Fibroblast of lung (primary cell): Measurements from ENCODE around the gene RNF150. TPM values are rescaled to one million over a fixed set of nuclear protein-coding genes. Genes with fewer than 3 reads are reported as not detected.

Experiments
- DNase-seq, 2 donors: peaks; one replicate each; pipeline versions ENCODE4 v3.0.0 to v3.0.0-alpha.2; 2010; ENCODE audit warnings: low read depth in 2 of 2
- H2AFZ ChIP-seq: 2 replicates; pipeline ENCODE4 v1.5.1; 2012; ENCODE audit warnings: low read length, control low read depth, inconsistent platforms
- H3K27ac ChIP-seq: 2 replicates; pipeline ENCODE4 v1.5.1; 2011; ENCODE audit warnings: low read length, control low read depth; ENCODE audit not compliant: insufficient read depth
- H3K27me3 ChIP-seq: 2 replicates; pipeline ENCODE4 v1.5.1; 2011; ENCODE audit warnings: mild to moderate bottlenecking, low read length; ENCODE audit not compliant: control insufficient read depth, insufficient read depth
- H3K36me3 ChIP-seq: 2 replicates; pipeline ENCODE4 v1.5.1; 2011; ENCODE audit warnings: low read length; ENCODE audit not compliant: control insufficient read depth, insufficient read depth
- H3K4me1 ChIP-seq: 2 replicates; pipeline ENCODE4 v1.5.1; 2011; ENCODE audit warnings: low read length; ENCODE audit not compliant: control insufficient read depth, insufficient read depth; ENCODE audit errors: extremely low read depth
- H3K4me2 ChIP-seq: 2 replicates; pipeline ENCODE4 v1.5.1; 2011; ENCODE audit warnings: low read length, control low read depth; ENCODE audit not compliant: insufficient read depth; ENCODE audit errors: extremely low read depth
- H3K4me3 ChIP-seq, 4 experiments: fragments of 200-600 bp in 1 of 4; sonication (generic) in 1 of 4; replicated peaks in 1 of 4; 2 replicates each; pipeline ENCODE4 v1.5.1; 2011 to 2016; ENCODE audit warnings: low read length in 4 of 4, low read depth in 3 of 4, mild to moderate bottlenecking in 3 of 4, control low read depth in 2 of 4, inconsistent platforms in 1 of 4, mixed read lengths in 1 of 4; ENCODE audit not compliant: insufficient read depth in 1 of 4; ENCODE audit errors: control extremely low read depth in 1 of 4
- H3K79me2 ChIP-seq: 2 replicates; pipeline ENCODE4 v1.5.1; 2012; ENCODE audit warnings: mild to moderate bottlenecking, low read length, inconsistent platforms; ENCODE audit not compliant: control insufficient read depth, insufficient read depth
- H3K9ac ChIP-seq: 2 replicates; pipeline ENCODE4 v1.5.1; 2011; ENCODE audit warnings: mild to moderate bottlenecking, low read length, control low read depth; ENCODE audit not compliant: insufficient read depth
- H3K9me3 ChIP-seq: 2 replicates; pipeline ENCODE4 v1.5.1; 2012; ENCODE audit warnings: low read depth, low read length; ENCODE audit not compliant: control insufficient read depth, insufficient read depth
- H4K20me1 ChIP-seq: 2 replicates; pipeline ENCODE4 v1.5.1; 2011; ENCODE audit warnings: low read length; ENCODE audit not compliant: control insufficient read depth, insufficient read depth; ENCODE audit errors: extremely low read depth
- EZH2 ChIP-seq: IDR thresholded peaks from 2 replicates; pipeline ENCODE4 v1.5.1; 2012; ENCODE audit warnings: low read length, control low read depth, mild to moderate bottlenecking; ENCODE audit errors: missing control alignments
- polyA plus RNA-seq, 2 donors: library from polyadenylated mRNA; depleted of rRNA in 1 of 2; stranded (reverse) in 1 of 2; unstranded in 1 of 2; fragments of >200 nt; gene quantifications; 2 replicates each; pipeline ENCODE4 v1.2.1, GENCODE V29; 2011 to 2012; ENCODE audit warnings: missing spikeins in 1 of 2
- total RNA-seq: library from RNA; depleted of rRNA; stranded (reverse); fragments of >200 nt; gene quantifications from 2 replicates; pipeline ENCODE4 v1.2.1, GENCODE V29; 2014
- TF ChIP-seq, protein P1 (sequence below), 2 donors: IDR thresholded peaks in 1 of 2; conservative IDR thresholded peaks in 1 of 2; 1 replicate in 1 of 2; 2 replicates in 1 of 2; pipeline ENCODE4 v1.5.1; 2011 to 2012; ENCODE audit warnings: low read length in 2 of 2, control low read depth in 1 of 2, inconsistent platforms in 1 of 2, low read depth in 1 of 2, mild to moderate bottlenecking in 1 of 2

Gene RNF150
- total and polyA plus RNA-seq, 2 donors (not counting 1 experiment from before 2014, with no cell fraction given) = 0.66 to 5.6 TPM

DNA sequence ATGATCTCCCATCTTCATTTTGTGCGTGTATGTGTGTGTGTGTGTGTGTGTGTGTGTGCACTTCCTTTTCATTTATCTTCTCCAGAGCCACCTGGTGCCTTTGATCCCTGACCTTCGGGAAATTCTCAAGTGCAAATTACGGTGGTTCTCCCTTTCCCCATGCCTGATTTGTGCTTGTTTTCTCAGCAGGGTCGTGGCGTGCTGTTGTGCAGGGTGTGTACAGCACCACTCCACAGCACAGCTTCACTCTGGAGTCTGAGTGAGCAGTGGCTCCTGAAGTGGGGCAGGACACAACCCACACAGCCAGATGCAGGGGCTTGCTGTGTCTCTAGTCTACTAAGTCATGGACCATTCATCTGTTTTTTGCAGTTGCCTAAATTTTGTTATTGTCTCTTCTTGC is 262.8 kb downstream of the RNF150 start:
- no peak for DNase-seq
- H3K36me3 ChIP-seq = no peaks in the 10 kb centered on the region
- no peaks in the 10 kb centered on the region for H3K27me3 ChIP-seq
- no peaks in the 10 kb centered on the region for H4K20me1 ChIP-seq
- TF ChIP-seq EZH2 = no peak
- TF ChIP-seq, protein P1, sequence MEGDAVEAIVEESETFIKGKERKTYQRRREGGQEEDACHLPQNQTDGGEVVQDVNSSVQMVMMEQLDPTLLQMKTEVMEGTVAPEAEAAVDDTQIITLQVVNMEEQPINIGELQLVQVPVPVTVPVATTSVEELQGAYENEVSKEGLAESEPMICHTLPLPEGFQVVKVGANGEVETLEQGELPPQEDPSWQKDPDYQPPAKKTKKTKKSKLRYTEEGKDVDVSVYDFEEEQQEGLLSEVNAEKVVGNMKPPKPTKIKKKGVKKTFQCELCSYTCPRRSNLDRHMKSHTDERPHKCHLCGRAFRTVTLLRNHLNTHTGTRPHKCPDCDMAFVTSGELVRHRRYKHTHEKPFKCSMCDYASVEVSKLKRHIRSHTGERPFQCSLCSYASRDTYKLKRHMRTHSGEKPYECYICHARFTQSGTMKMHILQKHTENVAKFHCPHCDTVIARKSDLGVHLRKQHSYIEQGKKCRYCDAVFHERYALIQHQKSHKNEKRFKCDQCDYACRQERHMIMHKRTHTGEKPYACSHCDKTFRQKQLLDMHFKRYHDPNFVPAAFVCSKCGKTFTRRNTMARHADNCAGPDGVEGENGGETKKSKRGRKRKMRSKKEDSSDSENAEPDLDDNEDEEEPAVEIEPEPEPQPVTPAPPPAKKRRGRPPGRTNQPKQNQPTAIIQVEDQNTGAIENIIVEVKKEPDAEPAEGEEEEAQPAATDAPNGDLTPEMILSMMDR (conservative IDR thresholded peaks at IDR 0.05 in 1 of 2, IDR thresholded peaks at IDR 0.05 in 1 of 2; ENCODE audit: low read depth in 1 of 2, low read length in 2 of 2) = no peak
- no peaks in the 10 kb centered on the region for H3K9me3 ChIP-seq
- H3K4me1 ChIP-seq = no peaks in the 10 kb centered on the region
- H3K4me2 ChIP-seq = no peak overlapping the region
- no peak overlapping the region for H3K9ac ChIP-seq
- no peak overlapping the region for H2AFZ ChIP-seq
- no peak overlapping the region for H3K27ac ChIP-seq
- no peak overlapping the region for H3K4me3 ChIP-seq
- no peaks in the 10 kb centered on the region for H3K79me2 ChIP-seq

DNA sequence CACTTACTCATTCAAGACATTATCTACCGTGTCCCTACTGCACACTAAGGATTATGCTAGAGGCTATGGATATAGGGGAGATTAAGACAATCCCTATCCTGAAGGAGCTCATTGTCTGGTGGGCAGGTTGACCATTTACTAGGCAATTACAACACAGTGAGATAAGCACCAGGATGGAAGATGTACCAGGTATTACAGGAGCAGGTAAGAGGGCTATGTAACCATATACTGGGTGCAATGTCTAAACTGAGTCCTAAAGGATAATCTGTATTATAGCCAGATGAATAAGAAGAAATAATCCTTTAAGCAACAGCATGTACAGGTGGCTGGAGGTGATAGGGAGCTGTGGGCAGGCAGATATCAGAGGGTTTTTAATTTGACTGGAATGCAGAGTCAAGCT is 263.8 kb downstream of the RNF150 start:
- Histone ChIP-seq H3K36me3 (no peaks in the 10 kb centered on the region), H4K20me1 (no peaks in the 10 kb centered on the region), H3K27me3 (no peaks in the 10 kb centered on the region), H2AFZ (no peak overlapping the region), H3K9ac (no peak overlapping the region), H3K4me3 (no peak overlapping the region), H3K27ac (no peak overlapping the region), H3K4me2 (no peak overlapping the region), H3K79me2 (no peaks in the 10 kb centered on the region), H3K4me1 (no peaks in the 10 kb centered on the region), H3K9me3 (no peaks in the 10 kb centered on the region)
- DNase-seq = no peak
- TF ChIP-seq, protein P1 (conservative IDR thresholded peaks at IDR 0.05 in 1 of 2, IDR thresholded peaks at IDR 0.05 in 1 of 2; ENCODE audit: low read depth in 1 of 2, low read length in 2 of 2) = no peak
- no peak for TF ChIP-seq EZH2

DNA sequence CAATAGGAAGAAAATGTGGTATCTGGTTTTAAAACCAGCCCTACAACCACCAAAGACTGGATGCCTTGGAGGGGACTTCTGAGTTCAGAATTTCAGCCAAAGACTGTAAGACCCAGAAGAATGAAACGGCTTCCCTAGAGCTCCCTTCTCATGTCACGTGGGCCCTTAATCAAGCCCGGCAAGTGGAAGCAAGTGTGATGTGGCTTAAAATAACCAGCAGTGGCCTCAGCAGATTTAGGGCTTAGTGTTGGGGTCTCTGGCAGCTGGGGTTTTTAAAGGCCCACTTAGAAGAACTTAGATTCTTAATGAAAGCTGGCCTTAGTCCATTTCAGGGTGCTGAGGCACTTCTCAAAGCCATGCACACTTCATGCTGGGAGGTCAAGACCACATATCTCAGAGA is 265.9 kb downstream of the RNF150 start:
- Histone ChIP-seq H3K36me3 (no peaks in the 10 kb centered on the region), H4K20me1 (no peaks in the 10 kb centered on the region), H2AFZ (no peak overlapping the region), H3K4me3 (no peak overlapping the region), H3K79me2 (no peaks in the 10 kb centered on the region), H3K9me3 (no peaks in the 10 kb centered on the region), H3K4me2 (no peak overlapping the region), H3K27me3 (no peaks in the 10 kb centered on the region), H3K4me1 (no peaks in the 10 kb centered on the region), H3K9ac (no peak overlapping the region), H3K27ac (no peak overlapping the region)
- no peak for TF ChIP-seq EZH2
- TF ChIP-seq, protein P1 (conservative IDR thresholded peaks at IDR 0.05 in 1 of 2, IDR thresholded peaks at IDR 0.05 in 1 of 2; ENCODE audit: low read depth in 1 of 2, low read length in 2 of 2) = no peak
- DNase-seq = no peak
